CD14-positive monocyte (primary cell): Measurements from ENCODE around the gene SYNE1. TPM values are rescaled to one million over a fixed set of nuclear protein-coding genes. Genes with fewer than 3 reads are reported as not detected.
"Not testable (repeated sequence)": the region's sequence is repeated elsewhere in the genome, so short reads cannot be mapped to it uniquely, and the experiment has no call there.

Source experiments
- DNase-seq, 3 donors: peaks; one replicate each; pipeline ENCODE4 v3.0.0-alpha.2; 2011 to 2022
- H2AFZ ChIP-seq: 2 replicates; pipeline ENCODE4 v1.6.0; 2012; ENCODE audit warnings: mild to moderate bottlenecking, low read depth, low read length, inconsistent platforms; ENCODE audit not compliant: insufficient read depth, poor library complexity, severe bottlenecking
- H3K27ac ChIP-seq, 2 donors: 1 replicate in 1 of 2; 2 replicates in 1 of 2; pipeline ENCODE4 v1.5.1; 2012 to 2013; ENCODE audit warnings: low read length in 2 of 2, control low read depth in 1 of 2, inconsistent platforms in 1 of 2, low read depth in 1 of 2, mild to moderate bottlenecking in 1 of 2
- H3K27me3 ChIP-seq, 2 donors: one replicate each; pipeline versions ENCODE4 v1.6.0 to v1.6.1; 2011 to 2013; ENCODE audit warnings: low read length in 2 of 2; ENCODE audit not compliant: control insufficient read depth in 2 of 2, insufficient read depth in 2 of 2
- H3K36me3 ChIP-seq, 2 donors: replicated peaks in 1 of 2; 1 replicate in 1 of 2; 2 replicates in 1 of 2; pipeline versions ENCODE4 v1.5.1 to v1.6.1; 2012 to 2013; ENCODE audit warnings: low read length in 2 of 2, control low read depth in 1 of 2, inconsistent platforms in 1 of 2, mild to moderate bottlenecking in 1 of 2; ENCODE audit not compliant: insufficient read depth in 2 of 2, control insufficient read depth in 1 of 2
- H3K4me1 ChIP-seq, 2 donors: 1 replicate in 1 of 2; 2 replicates in 1 of 2; pipeline versions ENCODE4 v1.5.1 to v1.6.1; 2012 to 2013; ENCODE audit warnings: low read length in 2 of 2, control low read depth in 1 of 2, inconsistent platforms in 1 of 2, mild to moderate bottlenecking in 1 of 2, moderate library complexity in 1 of 2; ENCODE audit not compliant: insufficient read depth in 2 of 2, control insufficient read depth in 1 of 2
- H3K4me2 ChIP-seq: replicated peaks from 2 replicates; pipeline ENCODE3; 2012; ENCODE audit warnings: low read length, moderate library complexity, mild to moderate bottlenecking; ENCODE audit not compliant: poor library complexity, severe bottlenecking; ENCODE audit errors: extremely low read depth
- H3K4me3 ChIP-seq, 3 experiments: fragments of 200-600 bp in 1 of 3; sonication (generic) in 1 of 3; replicated peaks in 1 of 3; 1 replicate in 2 of 3; 2 replicates in 1 of 3; pipeline ENCODE4 v1.5.1; 2011 to 2013; ENCODE audit warnings: low read length in 3 of 3, mild to moderate bottlenecking in 3 of 3, control low read depth in 2 of 3, low read depth in 2 of 3, inconsistent platforms in 1 of 3, moderate library complexity in 1 of 3
- H3K79me2 ChIP-seq: 2 replicates; pipeline ENCODE4 v1.6.0; 2012; ENCODE audit warnings: mild to moderate bottlenecking, control low read depth, inconsistent platforms, low read length, moderate library complexity; ENCODE audit not compliant: insufficient read depth
- H3K9ac ChIP-seq: 2 replicates; pipeline ENCODE4 v1.6.0; 2017; ENCODE audit warnings: low read length, mild to moderate bottlenecking; ENCODE audit not compliant: insufficient read depth, poor library complexity, severe bottlenecking
- H3K9me3 ChIP-seq, 2 donors: replicated peaks in 1 of 2; 1 replicate in 1 of 2; 2 replicates in 1 of 2; pipeline versions ENCODE4 v1.5.1 to v1.6.1; 2012 to 2013; ENCODE audit warnings: low read length in 2 of 2, control low read depth in 1 of 2; ENCODE audit not compliant: control insufficient read depth in 1 of 2, insufficient read depth in 1 of 2
- H4K20me1 ChIP-seq: 2 replicates; pipeline ENCODE4 v1.6.0; 2012; ENCODE audit warnings: mild to moderate bottlenecking, low read length, control low read depth, moderate library complexity; ENCODE audit not compliant: insufficient read depth
- H3K27ac Mint-ChIP-seq, 7 donors: one replicate each; pipeline ENCODE4 v1.8.0; 2020; ENCODE audit warnings: mild to moderate bottlenecking in 7 of 7, mixed read lengths in 7 of 7, moderate library complexity in 6 of 7, inconsistent platforms in 2 of 7
- H3K27me3 Mint-ChIP-seq, 3 donors: one replicate each; pipeline ENCODE4 v1.8.0; 2021 to 2022; ENCODE audit warnings: low read depth in 3 of 3, mild to moderate bottlenecking in 3 of 3, mixed read lengths in 3 of 3, moderate library complexity in 3 of 3, inconsistent platforms in 1 of 3
- H3K36me3 Mint-ChIP-seq, 2 donors: one replicate each; pipeline ENCODE4 v1.8.0; 2020; ENCODE audit warnings: mixed read lengths in 2 of 2, inconsistent platforms in 1 of 2, mild to moderate bottlenecking in 1 of 2
- H3K4me1 Mint-ChIP-seq: one replicate; pipeline ENCODE4 v1.8.0; 2020; ENCODE audit warnings: mild to moderate bottlenecking, mixed read lengths
- H3K4me3 Mint-ChIP-seq, 2 donors: one replicate each; pipeline ENCODE4 v1.8.0; 2020; ENCODE audit warnings: mild to moderate bottlenecking in 2 of 2, mixed read lengths in 2 of 2, moderate library complexity in 1 of 2
- H3K9me3 Mint-ChIP-seq, 7 donors: one replicate each; pipeline ENCODE4 v1.8.0; 2020 to 2022; ENCODE audit warnings: mixed read lengths in 7 of 7, mild to moderate bottlenecking in 6 of 7, moderate library complexity in 6 of 7, inconsistent platforms in 2 of 7
- CTCF ChIP-seq: fragments of 200-600 bp; IDR thresholded peaks from one replicate; pipeline ENCODE4 v1.8.0; 2022; ENCODE audit warnings: antibody characterized with exemption, mild to moderate bottlenecking
- WGBS: methylation state at CpG from one replicate; pipeline ENCODE4 v1.1.5; 2013; ENCODE audit warnings: missing lambda C conversion rate; ENCODE audit not compliant: insufficient coverage; 5-methylcytosine and 5-hydroxymethylcytosine counted together
- intact Hi-C, 2 donors: fragments of 100-400 bp; cut with micrococcal nuclease; formaldehyde crosslinking; loops; one replicate each; pipeline versions ENCODE4 v1.15.0 to v1.15.1; 2023
- polyA plus RNA-seq, 3 donors: library from polyadenylated mRNA; depleted of rRNA in 1 of 3; unstranded in 2 of 3; stranded (reverse) in 1 of 3; fragments of 300-500 nt in 2 of 3; fragments of >200 nt in 1 of 3; fragmentation: Illumina TruSeq in 2 of 3; gene quantifications; 1 replicate in 2 of 3; 2 replicates in 1 of 3; pipeline ENCODE4 v1.2.3, GENCODE V29; 2012 to 2021

SYNE1 gene
- polyA plus RNA-seq, 3 donors, result 3.7 to 24.5 (median 8.1) TPM

- H3K27me3 Mint-ChIP-seq, result no peaks in the 10 kb centered on the region
- intact Hi-C loops, result no loop called here
- Histone ChIP-seq H3K27me3 (no peaks in the 10 kb centered on the region), H3K27ac (no peak overlapping the region), H4K20me1 (no peaks in the 10 kb centered on the region), H3K79me2 (no peaks in the 10 kb centered on the region), H3K9me3 (no peaks in the 10 kb centered on the region), H2AFZ (no peak overlapping the region), H3K4me2 (no peak overlapping the region), H3K4me1 (no peaks in the 10 kb centered on the region), H3K36me3 (no peaks in the 10 kb centered on the region), H3K4me3 (no peak overlapping the region), H3K9ac (no peak overlapping the region)
- no peak for DNase-seq
- H3K9me3 Mint-ChIP-seq, result peaks cover 0 to 1% (median 0%) of the 10 kb centered on the region in 7 donors
- H3K27ac Mint-ChIP-seq, result no peak overlapping the region
- no peaks in the 10 kb centered on the region for H3K4me1 Mint-ChIP-seq
- no CpG with 5 or more reads among the region's 2 CpGs for WGBS
- H3K4me3 Mint-ChIP-seq, result no peak overlapping the region
- TF ChIP-seq CTCF, result no peak
- H3K36me3 Mint-ChIP-seq, result no peaks in the 10 kb centered on the region
Measured at GRCh38 chr6:152499931-152500330, 137.2 kb downstream of the SYNE1 start.

- Histone ChIP-seq H3K79me2 (no peaks in the 10 kb centered on the region), H2AFZ (no peak overlapping the region), H3K27me3 (no peaks in the 10 kb centered on the region), H3K4me3 (no peak overlapping the region), H3K4me2 (no peak overlapping the region), H3K9ac (no peak overlapping the region), H4K20me1 (no peaks in the 10 kb centered on the region), H3K4me1 (no peaks in the 10 kb centered on the region), H3K9me3 (no peaks in the 10 kb centered on the region), H3K36me3 (no peaks in the 10 kb centered on the region), H3K27ac (no peak overlapping the region)
- DNase-seq, result no peak
- intact Hi-C loops, result no loop called here
- Mint-ChIP-seq H3K9me3 (peaks cover 0 to 1% (median 0%) of the 10 kb centered on the region in 7 donors), H3K4me1 (no peaks in the 10 kb centered on the region), H3K27ac (no peak overlapping the region), H3K4me3 (no peak overlapping the region), H3K27me3 (no peaks in the 10 kb centered on the region), H3K36me3 (no peaks in the 10 kb centered on the region)
- WGBS, result 93% methylated on average over 4 of the region's 5 CpGs
- TF ChIP-seq CTCF, result no peak
Measured at GRCh38 chr6:152496731-152497130, 140.4 kb downstream of the SYNE1 start.

- intact Hi-C loops, result not testable (repeated sequence)
- 100% methylated on average over 4 of the region's 6 CpGs for WGBS
Measured at GRCh38 chr6:152495456-152495855, 141.7 kb downstream of the SYNE1 start.

More at GRCh38 chr6:152495456-152495855, 141.7 kb downstream of the SYNE1 start:
- H3K4me2 ChIP-seq, H3K9ac ChIP-seq, H3K27me3 Mint-ChIP-seq, H3K9me3 ChIP-seq, H4K20me1 ChIP-seq, H3K36me3 ChIP-seq, H3K4me3 Mint-ChIP-seq, H3K79me2 ChIP-seq, H3K27ac ChIP-seq, DNase-seq, H2AFZ ChIP-seq, H3K4me3 ChIP-seq, H3K9me3 Mint-ChIP-seq, H3K27me3 ChIP-seq, H3K4me1 Mint-ChIP-seq, H3K4me1 ChIP-seq, H3K36me3 Mint-ChIP-seq, H3K27ac Mint-ChIP-seq: not testable (repeated sequence)
